GM21381 (cell line): ENCODE data around the gene CAPS.
A peak's percentile ranks its signal among the peaks of the same experiment; 100 is the strongest.

Source experiments
- ATAC-seq: cut with Tn5 transposase; IDR thresholded peaks from one replicate; pipeline ENCODE4 v1.9.1; 2021; ENCODE audit warnings: mild to moderate bottlenecking, moderate library complexity; ENCODE audit not compliant: unreplicated experiment

CAPS gene

GRCh38 chr19:5891938-5892771, 21.9 kb upstream of the CAPS start:
- no peak for ATAC-seq

- ATAC-seq: no peak
Measured at GRCh38 chr19:5892772-5893275, 21.2 kb upstream of the CAPS start.

GRCh38 chr19:5893296-5893903, 20.7 kb upstream of the CAPS start:
- no peak for ATAC-seq

GRCh38 chr19:5893907-5894703, 19.9 kb upstream of the CAPS start:
- no peak for ATAC-seq

- ATAC-seq: no peak
Measured at GRCh38 chr19:5894704-5895349, 19.2 kb upstream of the CAPS start.

- no peak for ATAC-seq
Measured at GRCh38 chr19:5895409-5895808, 18.6 kb upstream of the CAPS start.

GRCh38 chr19:5895890-5896289, 18.2 kb upstream of the CAPS start:
- ATAC-seq: no peak

- no peak for ATAC-seq
Measured at GRCh38 chr19:5896365-5897076, 17.5 kb upstream of the CAPS start.

- no peak for ATAC-seq
Measured at GRCh38 chr19:5897189-5897969, 16.7 kb upstream of the CAPS start.

GRCh38 chr19:5899728-5900526, 14.1 kb upstream of the CAPS start:
- no peak for ATAC-seq

GRCh38 chr19:5900976-5901375, 13.1 kb upstream of the CAPS start:
- ATAC-seq: no peak

GRCh38 chr19:5903056-5903623, 10.9 kb upstream of the CAPS start:
- no peak for ATAC-seq

GRCh38 chr19:5903624-5904351, 10.3 kb upstream of the CAPS start, which contains the start of gene NDUFA11:
Gene NDUFA11, minus strand, starts transcription at chr19:5903790. Its CDS starts 82 bp downstream, at chr19:5903708.
- ATAC-seq: peak; percentile 39

GRCh38 chr19:5904352-5905113, 9.5 kb upstream of the CAPS start, which contains the start of gene VMAC:
Gene VMAC, plus strand, starts transcription at chr19:5904872. Its CDS starts 19 bp downstream, at chr19:5904891.
- ATAC-seq: peak; percentile 73

- ATAC-seq: no peak
Measured at GRCh38 chr19:5905114-5905778, 8.8 kb upstream of the CAPS start.

- ATAC-seq: no peak
Measured at GRCh38 chr19:5907241-5907640, 6.8 kb upstream of the CAPS start.
